Prostate gland (tissue), 2 donors: Measurements from ENCODE around the gene PI4KB. TPM values are rescaled to one million over a fixed set of nuclear protein-coding genes. Genes with fewer than 3 reads are reported as not detected.

ENCODE experiments used
- DNase-seq: peaks from one replicate; pipeline ENCODE4 v3.0.0-alpha.2; 2019; ENCODE audit warnings: low spot score
- H3K27ac ChIP-seq, 2 donors: fragments of 200-600 bp; sonication (generic); 2 replicates each; pipeline ENCODE4 v1.5.1; 2017 to 2019
- H3K27me3 ChIP-seq: fragments of 200-600 bp; sonication (generic); replicated peaks from 2 replicates; pipeline ENCODE4 v1.5.1; 2019; ENCODE audit not compliant: insufficient read depth
- H3K36me3 ChIP-seq, 2 donors: fragments of 200-600 bp; sonication (generic); 1 replicate in 1 of 2; 2 replicates in 1 of 2; pipeline versions ENCODE4 v1.5.1 to v1.8.1; 2017 to 2019
- H3K4me1 ChIP-seq: fragments of 200-600 bp; sonication (generic); replicated peaks from 2 replicates; pipeline ENCODE4 v1.5.1; 2019
- H3K4me3 ChIP-seq, 2 donors: fragments of 200-600 bp; sonication (generic); 2 replicates each; pipeline ENCODE4 v1.5.1; 2017 to 2019
- H3K9me3 ChIP-seq: fragments of 200-600 bp; sonication (generic); 2 replicates; pipeline ENCODE4 v1.5.1; 2017
- POLR2A ChIP-seq: fragments of 450-650 bp; IDR thresholded peaks from one replicate; pipeline ENCODE4 v1.6.1; 2016; ENCODE audit warnings: antibody characterized with exemption, mild to moderate bottlenecking
- POLR2AphosphoS5 ChIP-seq: sonication (generic); formaldehyde crosslinking; IDR thresholded peaks from one replicate; pipeline ENCODE4 v1.6.1; 2017; ENCODE audit warnings: antibody characterized with exemption
- WGBS: methylation state at CpG from one replicate; pipeline ENCODE4 v1.1.5; 2018; 5-methylcytosine and 5-hydroxymethylcytosine counted together
- intact Hi-C: fragments of 100-400 bp; cut with DNase I; formaldehyde crosslinking; loops from one replicate; pipeline ENCODE4 v1.14.2; 2022
- total RNA-seq, 2 donors: library from RNA; depleted of rRNA; stranded (reverse); fragments of >200 nt; gene quantifications; one replicate each; pipeline ENCODE4 v1.1.0, GENCODE V29; 2016
- TF ChIP-seq, protein P1 (sequence below), 4 experiments: fragments of 200-600 bp in 2 of 4; fragments of 450-650 bp in 2 of 4; sonication (generic) in 2 of 4; IDR thresholded peaks; 1 replicate in 3 of 4; 2 replicates in 1 of 4; pipeline ENCODE4 v1.5.1; 2016 to 2019; ENCODE audit warnings: antibody characterized with exemption in 4 of 4, mild to moderate bottlenecking in 2 of 4, moderate library complexity in 2 of 4

Gene PI4KB
- total RNA-seq, 2 donors from 2014 or later, result 60.7 to 91.9 TPM

DNA sequence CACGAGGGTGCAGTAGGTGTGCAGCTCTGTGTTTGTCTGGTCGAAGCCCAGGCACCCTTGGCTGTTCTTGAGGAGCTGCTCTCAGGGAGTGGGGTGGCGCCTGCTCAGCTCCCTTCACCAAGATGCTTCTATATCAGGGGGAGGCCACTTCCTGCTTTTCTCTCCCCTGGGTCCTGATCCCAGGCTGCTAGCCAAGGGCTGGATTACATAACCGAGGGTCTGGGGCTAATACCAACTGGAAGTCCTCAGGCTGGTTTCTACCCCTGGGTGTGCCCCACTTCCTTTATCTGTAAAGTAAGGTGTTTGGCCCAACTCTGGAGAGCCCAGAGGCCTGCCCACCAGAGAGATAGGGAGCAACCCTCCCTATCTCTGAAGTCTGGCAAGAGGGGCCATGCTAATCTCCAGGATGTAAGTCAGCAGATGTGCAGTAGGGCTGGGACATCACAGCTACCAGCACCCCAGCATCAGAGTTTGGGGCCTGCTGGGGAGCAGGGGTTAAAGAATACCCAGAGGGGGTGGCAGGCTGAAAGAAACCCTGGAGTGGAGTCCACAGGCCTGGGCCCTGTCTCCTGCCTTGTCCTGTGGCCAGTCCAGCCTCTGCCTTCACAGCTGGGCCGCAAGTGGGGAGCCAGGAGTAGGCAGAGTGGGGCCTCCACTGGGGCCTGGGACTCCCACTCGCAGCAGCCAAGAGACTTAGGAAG lies 43.1 kb upstream of the PI4KB start:
- no peak for DNase-seq
- Histone ChIP-seq H3K9me3 (no peaks in the 10 kb centered on the region), H3K27ac (peak overlapping the region in 1 of 2 donors; percentile 63), H3K4me3 (no peak overlapping the region), H3K27me3 (no peaks in the 10 kb centered on the region), H3K4me1 (peaks cover 11% of the 10 kb centered on the region), H3K36me3 (no peaks in the 10 kb centered on the region)
- 56% methylated on average over 6 of the region's 6 CpGs for WGBS
- intact Hi-C loops, result no loop called here
- TF ChIP-seq, protein P1, sequence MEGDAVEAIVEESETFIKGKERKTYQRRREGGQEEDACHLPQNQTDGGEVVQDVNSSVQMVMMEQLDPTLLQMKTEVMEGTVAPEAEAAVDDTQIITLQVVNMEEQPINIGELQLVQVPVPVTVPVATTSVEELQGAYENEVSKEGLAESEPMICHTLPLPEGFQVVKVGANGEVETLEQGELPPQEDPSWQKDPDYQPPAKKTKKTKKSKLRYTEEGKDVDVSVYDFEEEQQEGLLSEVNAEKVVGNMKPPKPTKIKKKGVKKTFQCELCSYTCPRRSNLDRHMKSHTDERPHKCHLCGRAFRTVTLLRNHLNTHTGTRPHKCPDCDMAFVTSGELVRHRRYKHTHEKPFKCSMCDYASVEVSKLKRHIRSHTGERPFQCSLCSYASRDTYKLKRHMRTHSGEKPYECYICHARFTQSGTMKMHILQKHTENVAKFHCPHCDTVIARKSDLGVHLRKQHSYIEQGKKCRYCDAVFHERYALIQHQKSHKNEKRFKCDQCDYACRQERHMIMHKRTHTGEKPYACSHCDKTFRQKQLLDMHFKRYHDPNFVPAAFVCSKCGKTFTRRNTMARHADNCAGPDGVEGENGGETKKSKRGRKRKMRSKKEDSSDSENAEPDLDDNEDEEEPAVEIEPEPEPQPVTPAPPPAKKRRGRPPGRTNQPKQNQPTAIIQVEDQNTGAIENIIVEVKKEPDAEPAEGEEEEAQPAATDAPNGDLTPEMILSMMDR (IDR thresholded peaks at IDR 0.05), result no peak
- TF ChIP-seq POLR2AphosphoS5 (no peak), POLR2A (no peak)

DNA sequence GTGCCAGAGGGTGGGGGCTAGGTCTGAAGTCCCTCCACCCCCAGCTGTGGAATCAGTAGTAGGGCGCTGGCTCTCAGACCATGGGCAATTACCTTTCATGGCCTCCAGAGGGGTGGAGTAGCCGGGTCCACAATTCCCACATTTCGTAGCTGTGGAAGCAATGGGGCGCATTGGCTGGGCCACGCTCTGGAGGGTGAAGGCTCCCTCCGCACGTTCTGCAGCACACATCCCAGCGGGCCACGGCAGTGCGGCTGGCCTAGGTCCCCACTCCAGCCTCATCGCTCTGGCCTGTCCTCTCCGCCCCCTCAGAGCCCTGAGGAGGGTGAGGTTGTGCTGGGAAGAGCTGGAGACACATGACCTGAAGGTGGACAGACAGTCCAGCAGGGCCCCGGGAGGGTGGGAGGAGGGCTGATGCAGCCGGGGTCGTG lies 42.4 kb upstream of the PI4KB start:
- H3K27ac ChIP-seq, result no peak overlapping the region
- TF ChIP-seq POLR2A, result no peak
- no peak for TF ChIP-seq POLR2AphosphoS5
- TF ChIP-seq, protein P1 (IDR thresholded peaks at IDR 0.05), result no peak
- H3K4me3 ChIP-seq, result no peak overlapping the region
- peaks cover 11% of the 10 kb centered on the region for H3K4me1 ChIP-seq
- no peak for DNase-seq
- intact Hi-C loops, result no loop called here
- H3K27me3 ChIP-seq, result no peaks in the 10 kb centered on the region
- H3K9me3 ChIP-seq, result no peaks in the 10 kb centered on the region
- 81% methylated on average over 15 of the region's 15 CpGs for WGBS
- no peaks in the 10 kb centered on the region for H3K36me3 ChIP-seq

DNA sequence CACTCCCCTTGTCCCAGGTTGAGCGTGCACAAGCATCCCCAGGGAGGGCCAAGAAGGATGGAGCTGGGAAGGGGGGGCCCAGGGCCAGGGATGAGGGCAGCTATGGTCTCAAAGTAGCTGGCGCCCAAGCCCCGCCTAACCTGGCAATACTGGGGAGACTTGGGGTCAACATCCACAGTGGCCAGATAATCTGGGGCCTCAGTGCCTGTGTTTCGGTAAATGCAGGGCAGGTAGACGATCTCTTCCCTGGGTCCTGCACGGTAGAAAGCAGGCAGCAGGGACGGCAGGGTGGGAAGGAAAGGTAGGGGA lies 42.0 kb upstream of the PI4KB start:
- H3K9me3 ChIP-seq, result no peaks in the 10 kb centered on the region
- 94% methylated on average over 7 of the region's 7 CpGs for WGBS
- no peak overlapping the region for H3K27ac ChIP-seq
- peaks cover 11% of the 10 kb centered on the region for H3K4me1 ChIP-seq
- H3K4me3 ChIP-seq, result no peak overlapping the region
- DNase-seq, result no peak
- no peaks in the 10 kb centered on the region for H3K27me3 ChIP-seq
- intact Hi-C loops, result no loop called here
- H3K36me3 ChIP-seq, result no peaks in the 10 kb centered on the region
- TF ChIP-seq, protein P1 (IDR thresholded peaks at IDR 0.05), result no peak
- TF ChIP-seq POLR2A, result no peak
- TF ChIP-seq POLR2AphosphoS5, result no peak

- TF ChIP-seq, protein P1 (IDR thresholded peaks at IDR 0.05), result no peak
- TF ChIP-seq POLR2A (no peak), POLR2AphosphoS5 (no peak)
- Histone ChIP-seq H3K4me3 (no peak overlapping the region), H3K36me3 (no peaks in the 10 kb centered on the region), H3K27me3 (no peaks in the 10 kb centered on the region), H3K9me3 (no peaks in the 10 kb centered on the region), H3K27ac (no peak overlapping the region), H3K4me1 (peaks cover 11% of the 10 kb centered on the region)
- DNase-seq, result no peak
- WGBS, result 86% methylated on average over 20 of the region's 20 CpGs
- intact Hi-C loops, result no loop called here
Observed at GRCh38 chr1:151368393-151369301, 41.4 kb upstream of the PI4KB start.
